ENCODE results near the gene GLUD1.
"Not testable (repeated sequence)": the region's sequence is repeated elsewhere in the genome, so short reads cannot be mapped to it uniquely, and the experiment has no call there.

The GLUD1 gene

DNA sequence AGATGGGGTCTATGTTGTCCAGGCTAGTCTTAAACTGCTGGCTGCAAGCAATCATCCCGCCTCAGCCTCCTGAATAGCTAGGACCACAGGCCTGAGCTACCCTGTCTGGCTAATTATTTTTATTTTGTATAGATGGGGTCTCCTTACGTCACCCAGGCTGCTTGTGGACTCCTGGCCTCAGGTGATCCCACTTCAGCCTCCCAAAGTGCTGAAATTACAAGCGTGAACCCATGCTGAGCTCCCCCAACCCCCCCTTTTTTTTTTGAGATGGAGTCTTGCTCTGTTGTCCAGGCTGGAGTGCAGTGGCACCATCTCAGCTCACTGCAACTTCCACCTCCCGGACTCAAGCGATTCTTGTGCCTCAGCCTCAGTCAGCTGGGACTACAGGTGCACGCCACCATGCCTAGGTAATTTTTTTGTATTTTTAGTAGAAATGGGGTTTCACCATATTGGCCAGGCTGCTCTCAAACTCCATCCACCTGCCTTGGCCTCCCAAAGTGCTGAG, 49.2 kb downstream of the GLUD1 start:
- no peak for DNase-seq (ENCODE audit: low read depth in 2 of 2)

DNA sequence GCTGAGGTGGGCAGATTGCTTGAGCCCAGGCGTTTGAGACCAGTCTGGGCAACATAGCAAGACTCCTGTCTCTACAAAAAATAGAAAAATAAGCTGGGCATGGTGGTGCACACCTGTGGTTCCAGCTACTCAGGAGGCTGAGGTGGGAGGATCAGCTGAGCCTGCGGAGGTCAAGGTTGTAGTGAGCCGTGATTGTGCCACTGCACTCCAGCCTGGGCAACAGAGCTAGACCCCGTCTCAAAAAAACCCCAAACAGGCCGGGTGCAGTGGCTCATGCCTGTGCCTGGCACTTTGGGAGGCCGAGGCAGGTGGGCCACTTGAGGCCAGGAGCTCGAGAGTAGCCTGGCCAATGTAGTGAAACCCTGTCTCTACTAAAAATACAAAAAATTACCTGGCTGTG, 51.1 kb downstream of the GLUD1 start:
- DNase-seq (ENCODE audit: low read depth in 2 of 2), result not testable (repeated sequence)

DNA sequence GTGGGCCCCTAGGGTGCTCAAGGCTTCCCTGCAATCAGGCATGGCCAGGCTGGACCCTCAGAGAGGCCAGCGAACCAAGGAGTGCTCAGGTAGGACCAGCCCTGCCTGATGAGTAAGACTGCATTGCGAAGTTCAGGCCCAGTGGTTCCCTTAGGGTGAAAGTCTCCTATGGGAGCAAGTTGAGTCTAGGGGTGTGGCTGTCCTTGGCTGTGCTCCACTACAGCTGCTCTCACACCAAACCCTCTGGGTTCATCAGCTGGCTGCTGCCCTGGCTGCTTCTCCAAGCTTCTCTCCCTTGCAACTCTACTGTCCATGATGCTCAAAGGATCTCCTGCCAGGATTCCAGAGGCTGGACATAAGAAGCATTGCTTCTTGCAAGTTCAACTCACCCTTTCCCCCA, 55.9 kb downstream of the GLUD1 start:
- no peak for DNase-seq (ENCODE audit: low read depth in 2 of 2)

DNA sequence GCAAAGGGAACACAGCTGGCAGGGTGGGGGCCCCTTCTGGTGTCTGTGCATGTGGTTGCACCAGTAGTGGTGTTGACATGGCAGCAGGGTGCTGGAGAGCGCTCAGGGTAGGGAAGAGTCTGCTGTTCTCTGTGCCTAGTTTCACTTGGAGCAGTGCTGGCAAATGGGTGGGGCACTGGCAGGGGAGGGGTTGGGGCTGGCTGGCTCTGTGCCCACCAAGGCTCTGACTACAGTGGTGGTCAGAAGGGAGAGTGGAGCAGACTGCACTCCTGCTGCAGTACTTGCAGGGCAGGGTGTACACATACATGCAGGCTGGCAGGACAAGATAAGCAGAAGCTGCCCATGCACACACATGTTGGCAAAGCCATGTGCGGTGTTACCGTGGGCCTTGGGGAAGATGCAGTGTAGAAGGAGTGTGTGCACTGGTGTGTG, 56.3 kb downstream of the GLUD1 start:
- DNase-seq (ENCODE audit: low read depth in 2 of 2), result no peak

DNA sequence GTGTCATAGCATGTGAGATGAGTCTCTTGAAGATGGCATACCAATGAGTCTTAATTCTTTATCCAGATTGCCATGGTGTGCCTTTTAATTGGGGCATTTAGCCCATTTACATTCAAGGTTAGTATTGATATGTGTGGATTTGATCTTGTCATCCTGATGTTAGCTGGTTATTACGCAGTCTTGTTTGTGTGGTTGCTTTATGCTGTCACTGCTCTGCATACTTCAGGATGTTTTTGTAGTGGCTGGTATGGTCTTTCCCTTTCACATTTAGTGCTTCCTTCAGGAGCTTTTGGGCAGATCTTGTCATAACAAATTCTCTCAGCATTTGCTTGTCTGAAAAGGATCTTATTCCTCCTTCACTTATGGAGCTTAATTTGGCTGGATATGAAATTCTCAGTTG, 58.0 kb downstream of the GLUD1 start:
- DNase-seq (ENCODE audit: low read depth in 2 of 2), result no peak

DNA sequence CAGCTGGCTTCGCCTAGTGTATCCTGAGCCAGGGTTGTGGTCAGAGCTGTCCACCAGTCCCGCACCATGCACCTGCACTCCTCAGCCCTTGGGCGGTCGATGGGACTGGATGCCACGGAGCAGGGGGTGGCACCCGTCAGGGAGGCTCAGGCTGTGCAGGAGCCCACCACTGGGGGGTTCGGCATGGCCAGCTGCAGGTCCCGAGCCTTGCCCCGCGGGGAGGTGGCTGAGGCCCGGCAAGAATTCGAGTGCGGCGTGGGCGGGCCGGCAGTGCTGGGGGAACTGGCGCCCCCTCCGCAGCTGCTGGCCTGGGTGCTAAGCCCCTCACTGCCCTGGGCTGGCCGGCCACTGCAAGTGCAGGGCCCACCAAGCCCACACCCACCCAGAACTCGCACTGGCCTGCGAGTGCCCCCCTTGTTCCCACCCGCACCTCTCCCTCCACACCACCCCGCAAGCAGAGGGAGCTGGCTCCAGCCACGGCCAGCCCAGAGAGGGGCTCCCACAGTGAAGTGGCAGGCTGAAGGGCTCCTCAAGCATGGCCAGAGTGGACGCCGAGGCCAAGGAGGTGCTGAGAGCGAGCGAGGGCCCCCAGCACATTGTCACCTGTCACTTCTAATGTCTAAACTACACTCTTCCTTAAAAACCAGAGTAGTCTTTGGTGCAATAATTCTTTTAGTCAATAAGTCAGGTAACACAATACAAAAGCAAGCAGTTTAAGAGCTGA, 63.6 kb downstream of the GLUD1 start:
- no peak for DNase-seq (ENCODE audit: low read depth in 2 of 2)

DNA sequence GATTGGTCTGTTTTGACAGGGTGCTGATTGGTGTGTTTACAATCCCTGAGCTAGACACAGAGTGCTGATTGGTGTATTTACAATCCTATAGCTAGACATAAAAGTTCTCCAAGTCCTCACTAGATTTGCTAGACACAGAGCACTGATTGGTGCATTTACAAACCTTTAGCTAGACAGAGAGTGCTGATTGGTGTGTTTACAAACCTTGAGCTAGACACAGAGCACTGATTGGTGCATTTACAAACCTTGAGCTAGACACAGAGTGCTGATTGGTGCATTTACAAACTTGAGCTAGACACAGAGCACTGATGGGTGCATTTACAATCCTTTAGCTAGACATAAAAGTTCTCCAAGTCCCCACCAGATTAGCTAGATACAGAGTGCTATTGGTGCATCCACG, 64.2 kb downstream of the GLUD1 start:
- not testable (repeated sequence) for DNase-seq (ENCODE audit: low read depth in 2 of 2)

DNA sequence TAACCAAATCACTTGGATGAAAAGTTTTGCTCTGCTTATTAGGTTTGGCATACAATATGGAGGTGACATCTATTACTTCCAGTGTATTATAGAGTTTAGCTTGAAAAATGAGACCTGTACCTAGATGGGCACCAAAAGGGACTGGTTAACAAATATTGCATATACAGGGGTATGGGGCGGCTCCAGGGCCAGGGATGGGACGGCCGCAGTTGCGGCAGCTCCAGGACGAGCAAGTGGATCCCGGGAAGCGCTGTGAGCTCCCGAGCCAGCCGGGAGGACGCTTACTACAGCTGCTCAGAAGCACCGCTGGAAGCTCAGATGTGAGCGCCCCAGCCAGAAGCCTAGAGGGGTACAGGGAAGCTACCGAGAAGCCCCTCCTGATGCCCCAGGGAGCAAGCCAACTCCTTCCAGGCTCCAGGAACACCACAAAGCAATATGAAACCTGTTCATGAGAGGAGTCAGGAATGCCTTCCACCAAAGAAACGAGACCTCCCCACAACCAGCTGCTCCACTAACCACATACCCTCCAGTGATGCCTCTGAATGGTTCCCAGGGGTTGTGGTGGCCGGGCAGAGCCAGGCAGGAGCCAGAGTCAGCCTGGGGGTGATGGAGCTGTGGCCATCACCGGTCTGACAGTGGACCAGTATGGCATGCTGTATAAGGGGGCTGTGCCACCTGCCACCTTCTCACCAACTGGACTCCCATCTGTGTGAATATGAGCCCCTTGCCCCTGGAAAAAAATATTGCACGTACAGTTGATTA, 67.7 kb downstream of the GLUD1 start:
- DNase-seq (ENCODE audit: low read depth in 2 of 2), result not testable (repeated sequence)

DNA sequence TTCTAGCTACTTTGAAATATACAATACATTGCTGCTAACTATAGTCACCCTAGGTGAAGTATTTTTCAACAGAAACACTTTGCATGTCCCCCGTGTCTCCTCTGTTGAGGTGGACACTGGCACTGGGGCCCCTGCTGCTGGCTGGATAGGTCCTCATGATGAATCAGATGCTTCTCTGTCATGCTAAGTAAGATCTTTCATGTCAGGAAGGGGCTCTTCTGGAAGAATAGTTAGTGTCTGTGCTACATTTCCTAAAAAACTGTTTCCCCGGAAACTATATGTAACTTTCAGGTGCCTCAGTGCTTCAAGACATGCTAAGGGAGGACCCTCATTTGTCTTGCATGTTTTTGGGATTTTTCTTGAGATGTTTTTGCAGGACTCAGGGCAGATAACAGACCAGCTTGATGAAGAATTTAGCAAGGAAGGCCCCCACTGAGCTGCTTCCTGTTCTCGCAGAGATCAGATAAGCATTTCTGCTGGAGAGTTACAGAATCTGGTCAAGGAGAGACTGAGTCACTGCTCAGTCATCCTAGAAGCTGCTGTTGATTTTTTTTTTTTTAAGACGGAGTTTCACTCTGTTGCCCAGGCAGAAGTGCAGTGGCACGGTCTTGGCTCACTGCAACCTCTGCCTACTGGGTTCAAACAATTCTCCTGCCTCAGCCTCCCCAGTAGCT, 69.2 kb downstream of the GLUD1 start:
- not testable (repeated sequence) for DNase-seq (ENCODE audit: low read depth in 2 of 2)

DNA sequence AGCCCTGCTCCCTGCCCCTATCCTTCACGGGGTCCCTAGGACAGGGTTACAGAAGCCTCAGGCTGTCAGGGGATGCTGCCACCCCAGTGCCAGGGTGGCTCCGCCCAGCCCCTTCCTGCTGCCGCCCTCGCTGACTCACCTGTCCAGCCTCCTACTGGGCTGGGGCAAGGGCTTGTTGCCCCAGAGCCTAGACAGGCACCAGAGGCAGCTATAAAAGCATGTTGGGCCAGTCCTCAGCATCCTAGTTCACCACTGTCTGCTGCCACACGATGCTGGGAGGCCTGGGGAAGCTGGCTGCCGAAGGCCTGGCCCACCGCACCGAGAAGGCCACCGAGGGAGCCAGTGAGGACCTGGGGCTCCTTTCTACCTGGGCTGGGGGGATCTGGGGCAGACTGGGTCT, 74.6 kb downstream of the GLUD1 start, which contains the start of gene FAM25A:
FAM25A (plus strand) TSS at position 239 of the 400 bp plus-strand sequence; CDS start at position 270, 31 bp downstream.
- DNase-seq (ENCODE audit: low read depth in 2 of 2), result not testable (repeated sequence)

DNA sequence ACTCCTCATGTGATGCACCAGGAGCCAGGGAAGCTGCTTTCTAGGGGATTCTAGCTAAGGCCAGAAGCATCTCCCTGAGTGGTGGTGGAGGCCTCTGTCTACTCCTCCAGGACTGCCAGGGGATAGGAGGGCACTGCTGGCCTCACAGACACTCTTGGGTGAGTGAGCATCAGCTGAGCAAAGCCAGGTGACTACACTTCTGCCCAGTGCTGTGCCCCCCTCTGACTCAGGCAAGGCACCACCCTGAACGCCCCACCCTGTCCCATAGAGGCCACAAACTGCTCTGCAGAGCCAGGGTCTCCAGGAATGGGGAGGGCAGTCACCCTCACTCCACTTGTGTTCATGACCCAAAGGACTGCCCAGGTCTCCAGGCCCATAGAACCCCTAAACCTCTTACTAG, 75.1 kb downstream of the GLUD1 start:
- not testable (repeated sequence) for DNase-seq (ENCODE audit: low read depth in 2 of 2)

DNA sequence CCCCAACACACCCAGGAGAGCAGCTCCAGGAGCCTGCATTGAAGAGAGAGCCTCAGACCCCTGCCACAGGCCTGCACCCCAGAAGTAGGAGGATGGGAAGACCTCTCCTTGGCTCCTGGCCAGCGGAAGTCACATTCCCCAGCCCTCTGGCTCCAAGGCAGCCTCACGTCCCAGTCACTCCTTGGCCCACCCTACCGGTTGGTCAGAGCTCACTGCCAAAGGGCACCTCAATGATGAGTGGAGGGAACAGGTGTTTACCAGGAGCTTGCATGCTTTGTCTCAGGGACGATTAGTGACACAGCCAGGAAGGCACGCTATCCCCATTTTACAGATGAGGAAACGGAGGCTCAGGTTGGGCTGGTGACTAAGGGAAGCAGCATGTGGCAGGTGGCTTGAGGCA, 75.6 kb downstream of the GLUD1 start:
- DNase-seq (ENCODE audit: low read depth in 2 of 2), result not testable (repeated sequence)

DNA sequence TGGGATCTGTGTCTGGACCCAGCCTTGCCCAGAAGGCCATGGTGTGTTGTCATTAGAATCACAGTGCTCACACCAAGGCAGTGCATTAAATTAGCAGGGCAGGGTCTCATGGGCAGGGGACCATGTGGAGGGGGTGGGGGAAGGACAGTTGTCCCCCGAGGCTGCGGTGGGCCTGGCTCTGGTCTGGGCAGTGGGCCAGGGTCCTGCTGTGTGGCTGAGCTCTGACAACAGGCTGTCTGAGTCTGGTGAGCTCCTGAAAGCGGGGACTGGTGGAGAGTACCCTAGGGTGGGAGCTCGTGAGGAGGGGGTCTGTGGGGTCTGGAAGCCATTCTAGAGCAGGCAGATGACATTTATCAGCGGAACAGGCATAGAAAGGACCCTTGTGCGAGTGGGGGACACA, 76.5 kb downstream of the GLUD1 start:
- DNase-seq (ENCODE audit: low read depth in 2 of 2), result not testable (repeated sequence)

DNA sequence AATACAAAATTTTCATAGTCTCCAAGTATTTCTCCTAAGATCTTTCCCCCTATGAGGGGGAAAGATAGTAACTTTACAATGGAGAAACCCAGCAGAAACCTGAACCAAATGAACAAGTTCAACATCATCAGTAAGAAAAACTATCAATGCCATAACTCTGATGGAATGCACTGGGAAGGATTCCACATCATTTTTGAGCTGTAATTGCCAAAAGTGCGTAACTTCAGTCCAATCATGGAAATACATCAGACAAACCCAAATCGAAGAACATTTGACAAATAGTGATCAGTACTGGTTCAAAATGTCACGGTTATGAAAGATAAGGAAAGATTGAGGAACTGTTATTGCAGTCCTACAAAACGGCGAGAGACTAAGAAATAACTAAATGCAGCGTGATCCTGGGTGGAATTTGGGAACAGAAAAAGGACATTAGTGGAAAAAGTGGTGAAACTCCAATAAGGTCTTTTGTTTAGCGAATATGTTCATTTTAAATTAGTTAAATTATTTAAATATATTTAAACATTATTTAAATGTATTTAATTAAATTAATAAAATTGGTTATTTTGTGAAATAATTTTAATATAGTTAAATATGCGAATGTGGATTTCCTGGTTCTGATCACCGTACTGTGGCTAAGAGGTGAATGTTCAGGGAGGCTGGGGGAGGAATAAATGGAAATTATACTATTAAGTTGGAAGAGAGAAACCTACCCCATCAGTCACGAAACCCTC, 79.5 kb downstream of the GLUD1 start:
- not testable (repeated sequence) for DNase-seq (ENCODE audit: low read depth in 2 of 2)

DNA sequence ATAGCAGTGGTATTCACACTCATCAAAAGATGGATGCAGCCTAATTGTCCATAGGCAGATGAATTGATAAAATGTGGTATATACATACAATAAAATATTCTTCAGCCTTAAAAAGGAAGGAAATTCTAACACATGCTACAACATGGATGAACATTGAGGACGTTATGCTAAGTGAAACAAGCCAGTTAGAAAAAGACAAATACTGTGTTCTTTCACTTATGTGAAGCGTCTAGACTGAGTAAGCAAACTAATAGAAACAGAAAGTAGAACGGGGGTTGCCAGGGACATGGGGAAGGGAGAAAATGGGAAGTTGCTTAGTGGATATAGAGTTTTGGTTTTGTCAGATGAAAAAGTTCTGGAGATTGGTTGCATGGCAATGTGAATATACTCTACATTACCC, 81.1 kb downstream of the GLUD1 start:
- DNase-seq (ENCODE audit: low read depth in 2 of 2), result not testable (repeated sequence)

DNA sequence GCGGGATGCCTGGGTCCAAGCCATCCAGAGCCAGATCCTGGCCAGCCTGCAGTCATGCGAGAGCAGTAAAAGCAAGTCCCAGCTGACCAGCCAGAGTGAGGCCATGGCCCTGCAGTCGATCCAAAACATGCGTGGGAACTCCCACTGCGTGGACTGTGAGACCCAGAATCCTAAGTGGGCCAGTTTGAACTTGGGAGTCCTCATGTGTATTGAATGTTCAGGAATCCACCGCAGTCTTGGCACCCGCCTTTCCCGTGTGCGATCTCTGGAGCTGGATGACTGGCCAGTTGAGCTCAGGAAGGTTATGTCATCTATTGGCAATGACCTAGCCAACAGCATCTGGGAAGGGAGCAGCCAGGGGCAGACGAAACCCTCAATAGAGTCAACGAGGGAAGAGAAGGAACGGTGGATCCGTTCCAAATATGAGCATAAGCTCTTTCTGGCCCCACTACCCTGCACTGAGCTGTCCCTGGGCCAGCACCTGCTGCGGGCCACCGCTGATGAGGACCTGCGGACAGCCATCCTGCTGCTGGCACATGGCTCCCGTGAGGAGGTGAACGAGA, 85.4 kb downstream of the GLUD1 start:
- DNase-seq (ENCODE audit: low read depth in 2 of 2), result not testable (repeated sequence)

DNA sequence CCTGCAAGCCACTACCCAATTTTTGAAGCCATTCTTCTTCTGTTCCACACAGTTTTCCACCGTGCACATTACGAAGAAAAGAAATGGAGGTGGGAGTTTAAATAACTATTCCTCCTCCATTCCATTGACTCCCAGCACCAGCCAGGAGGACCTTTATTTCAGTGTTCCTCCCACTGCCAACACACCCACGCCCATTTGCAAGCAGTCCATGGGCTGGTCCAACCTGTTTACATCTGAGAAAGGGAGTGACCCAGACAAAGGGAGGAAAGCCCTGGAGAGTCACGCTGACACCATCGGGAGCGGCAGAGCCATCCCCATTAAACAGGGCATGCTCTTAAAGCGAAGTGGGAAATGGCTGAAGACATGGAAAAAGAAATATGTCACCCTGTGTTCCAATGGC, 86.3 kb downstream of the GLUD1 start:
- not testable (repeated sequence) for DNase-seq (ENCODE audit: low read depth in 2 of 2)

DNA sequence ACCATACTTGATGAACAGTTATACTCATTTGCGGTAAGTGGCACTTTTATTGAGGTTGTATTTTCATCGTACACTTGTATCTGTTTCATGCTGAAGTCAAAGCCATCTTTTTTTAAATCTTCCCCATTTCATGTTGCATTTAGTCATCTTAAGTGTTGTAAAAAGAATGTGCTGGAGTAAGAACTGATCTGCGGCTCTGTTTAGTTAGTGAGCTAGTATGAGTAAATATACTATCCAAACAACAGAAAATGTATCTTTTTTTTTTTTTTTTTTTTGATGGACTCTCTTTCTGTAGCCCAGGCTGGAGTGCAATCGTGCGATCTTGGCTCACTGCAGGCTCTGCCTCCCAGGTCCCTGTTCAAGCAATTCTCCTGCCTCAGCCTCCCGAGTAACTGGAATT, 87.0 kb downstream of the GLUD1 start:
- not testable (repeated sequence) for DNase-seq (ENCODE audit: low read depth in 2 of 2)

DNA sequence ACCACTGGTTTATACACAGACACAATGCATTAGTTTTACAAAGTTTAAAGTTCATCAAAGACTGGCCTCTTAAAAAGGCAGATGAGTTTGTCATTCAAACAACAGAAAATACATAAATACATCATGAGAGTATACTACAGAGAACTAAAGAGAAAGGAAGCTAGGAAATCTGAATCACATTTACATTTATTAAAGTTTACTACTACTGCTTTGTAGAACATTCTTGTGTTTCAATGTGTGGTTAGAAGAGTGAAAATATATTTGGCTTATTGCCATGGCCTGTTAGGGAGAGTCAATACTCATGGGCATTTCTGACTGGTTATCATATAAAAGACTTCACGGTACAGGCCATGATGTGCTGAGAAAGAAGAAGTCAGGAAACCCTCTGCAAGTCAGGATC, 87.5 kb downstream of the GLUD1 start:
- not testable (repeated sequence) for DNase-seq (ENCODE audit: low read depth in 2 of 2)

DNA sequence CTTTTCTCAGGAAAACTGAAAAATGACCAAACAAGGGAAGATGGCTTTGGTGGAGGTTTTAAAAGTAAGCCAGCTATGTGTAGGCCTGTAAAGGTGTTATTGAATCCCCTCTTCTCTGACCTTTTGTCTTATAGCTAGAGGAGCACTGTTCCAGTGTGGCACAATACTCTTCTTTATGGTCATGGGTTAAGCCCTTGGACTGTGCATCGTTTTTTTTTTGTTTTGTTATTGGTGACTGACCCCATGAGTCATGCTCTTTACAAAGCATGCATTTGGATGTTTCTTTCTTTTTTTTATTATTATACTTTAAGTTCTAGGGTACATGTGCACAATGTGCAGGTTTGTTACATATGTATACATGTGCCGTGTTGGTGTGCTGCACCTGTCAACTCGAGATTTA, 94.2 kb downstream of the GLUD1 start:
- no peak for DNase-seq (ENCODE audit: low read depth in 2 of 2)
